ENCODE results near the gene UGT1A7. TPM values are rescaled to one million over a fixed set of nuclear protein-coding genes. Genes with fewer than 3 reads are reported as not detected.

The UGT1A7 gene
- polyA plus RNA-seq, 1 donor (not counting 4 experiments of a cell fraction or from before 2014, with no cell fraction given), result 0.87 TPM

DNA sequence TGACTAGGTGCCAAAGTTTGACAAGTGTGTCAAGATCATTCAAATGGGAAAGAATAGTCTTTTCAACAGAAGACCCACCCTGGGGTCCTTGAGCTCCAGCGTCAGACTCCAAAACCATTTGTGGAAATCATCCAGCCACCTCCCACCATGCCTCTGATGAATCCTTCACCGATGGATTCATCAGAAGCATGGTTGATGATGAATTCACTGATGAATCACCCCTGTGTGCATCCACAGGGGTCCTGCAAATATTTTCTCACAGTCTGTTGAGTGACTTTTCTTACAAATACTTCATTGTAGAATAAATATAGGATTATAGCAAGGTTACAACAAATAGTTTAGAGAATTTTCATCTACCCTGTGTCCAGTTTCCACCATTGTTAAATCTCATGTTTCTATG is 5.7 kb upstream of the UGT1A7 start:
- dilution Hi-C loops (cut with MboI; ENCODE audit: extremely low pct_ligation_motif_present, low sequenced_read_pairs), result no loop called here
- no peaks in the 10 kb centered on the region for H3K27me3 ChIP-seq (ENCODE audit: control insufficient read depth, extremely low read depth, insufficient read depth, low read length)
- DNase-seq (ENCODE audit: low read depth, low spot score) (no peak), FAIRE-seq (no peak)
- H4K20me1 ChIP-seq (ENCODE audit: control insufficient read depth, extremely low read depth, insufficient read depth, low read length), result no peaks in the 10 kb centered on the region
- H3K9me1 ChIP-seq (ENCODE audit: control insufficient read depth, extremely low read depth, insufficient read depth, low read length), result no peaks in the 10 kb centered on the region
- H3K9me3 ChIP-seq (ENCODE audit: control insufficient read depth, low read depth, low read length), result no peaks in the 10 kb centered on the region
- no peaks in the 10 kb centered on the region for H3K4me1 ChIP-seq (ENCODE audit: control insufficient read depth, extremely low read depth, insufficient read depth, low read length)
- TF ChIP-seq, protein P1, sequence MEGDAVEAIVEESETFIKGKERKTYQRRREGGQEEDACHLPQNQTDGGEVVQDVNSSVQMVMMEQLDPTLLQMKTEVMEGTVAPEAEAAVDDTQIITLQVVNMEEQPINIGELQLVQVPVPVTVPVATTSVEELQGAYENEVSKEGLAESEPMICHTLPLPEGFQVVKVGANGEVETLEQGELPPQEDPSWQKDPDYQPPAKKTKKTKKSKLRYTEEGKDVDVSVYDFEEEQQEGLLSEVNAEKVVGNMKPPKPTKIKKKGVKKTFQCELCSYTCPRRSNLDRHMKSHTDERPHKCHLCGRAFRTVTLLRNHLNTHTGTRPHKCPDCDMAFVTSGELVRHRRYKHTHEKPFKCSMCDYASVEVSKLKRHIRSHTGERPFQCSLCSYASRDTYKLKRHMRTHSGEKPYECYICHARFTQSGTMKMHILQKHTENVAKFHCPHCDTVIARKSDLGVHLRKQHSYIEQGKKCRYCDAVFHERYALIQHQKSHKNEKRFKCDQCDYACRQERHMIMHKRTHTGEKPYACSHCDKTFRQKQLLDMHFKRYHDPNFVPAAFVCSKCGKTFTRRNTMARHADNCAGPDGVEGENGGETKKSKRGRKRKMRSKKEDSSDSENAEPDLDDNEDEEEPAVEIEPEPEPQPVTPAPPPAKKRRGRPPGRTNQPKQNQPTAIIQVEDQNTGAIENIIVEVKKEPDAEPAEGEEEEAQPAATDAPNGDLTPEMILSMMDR (optimal IDR thresholded peaks at IDR 0.05 in 1 of 3, IDR thresholded peaks at IDR 0.05 in 1 of 3, conservative IDR thresholded peaks at IDR 0.05 in 1 of 3; ENCODE audit: extremely low read depth in 1 of 3, insufficient read depth in 2 of 3, low read length in 3 of 3), result no peak
- no peak for TF ChIP-seq EZH2 (IDR thresholded peaks at IDR 0.05; ENCODE audit: low read length)
- H3K79me2 ChIP-seq (ENCODE audit: control insufficient read depth, insufficient read depth, low read length), result no peaks in the 10 kb centered on the region
- no peak overlapping the region for H3K9ac ChIP-seq (ENCODE audit: control insufficient read depth, extremely low read depth, insufficient read depth, low read length)
- H3K4me3 ChIP-seq (ENCODE audit: control insufficient read depth in 2 of 3, extremely low read depth in 1 of 3, insufficient read depth in 2 of 3, low read depth in 1 of 3, low read length in 3 of 3), result no peak overlapping the region
- H2AFZ ChIP-seq (ENCODE audit: control insufficient read depth, low read length), result no peak overlapping the region
- H3K36me3 ChIP-seq (ENCODE audit: control insufficient read depth in 2 of 2, extremely low read depth in 1 of 2, insufficient read depth in 2 of 2, low read length in 2 of 2), result no peaks in the 10 kb centered on the region
- no peak overlapping the region for H3K27ac ChIP-seq (ENCODE audit: control insufficient read depth, insufficient read depth, low read length)
- H3K4me2 ChIP-seq (ENCODE audit: control insufficient read depth, extremely low read depth, insufficient read depth, low read depth, low read length), result no peak overlapping the region

DNA sequence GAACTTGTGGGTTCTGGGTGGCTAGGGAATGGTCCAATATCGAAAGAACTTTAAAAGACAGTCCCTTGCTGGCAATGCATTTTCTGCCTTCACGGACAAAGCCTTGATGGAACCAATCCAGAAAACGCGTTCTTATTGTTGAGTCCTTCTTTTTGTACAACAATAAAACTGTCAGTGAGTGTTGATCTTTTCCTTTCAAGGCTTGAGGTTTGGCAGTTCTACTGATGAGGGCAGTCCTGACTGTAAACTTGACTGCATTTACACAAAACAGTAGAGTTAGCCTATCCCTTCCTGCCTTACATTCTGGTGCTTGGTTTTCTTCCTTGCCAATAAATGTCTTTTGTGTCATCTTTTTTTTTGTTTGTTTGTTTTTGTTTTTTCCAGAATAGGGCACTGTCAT is 2.5 kb upstream of the UGT1A7 start:
- no peak for FAIRE-seq
- H3K27ac ChIP-seq (ENCODE audit: control insufficient read depth, insufficient read depth, low read length), result no peak overlapping the region

More for the DNA sequence above, 2.5 kb upstream of the UGT1A7 start:
- H3K9me1 ChIP-seq (ENCODE audit: control insufficient read depth, extremely low read depth, insufficient read depth, low read length), result no peaks in the 10 kb centered on the region
- H3K4me2 ChIP-seq (ENCODE audit: control insufficient read depth, extremely low read depth, insufficient read depth, low read depth, low read length), result no peak overlapping the region
- H2AFZ ChIP-seq (ENCODE audit: control insufficient read depth, low read length), result no peak overlapping the region
- no peaks in the 10 kb centered on the region for H3K4me1 ChIP-seq (ENCODE audit: control insufficient read depth, extremely low read depth, insufficient read depth, low read length)
- TF ChIP-seq, protein P1 (optimal IDR thresholded peaks at IDR 0.05 in 1 of 3, IDR thresholded peaks at IDR 0.05 in 1 of 3, conservative IDR thresholded peaks at IDR 0.05 in 1 of 3; ENCODE audit: extremely low read depth in 1 of 3, insufficient read depth in 2 of 3, low read length in 3 of 3), result no peak
- no peak for TF ChIP-seq EZH2 (IDR thresholded peaks at IDR 0.05; ENCODE audit: low read length)
- no peaks in the 10 kb centered on the region for H3K79me2 ChIP-seq (ENCODE audit: control insufficient read depth, insufficient read depth, low read length)
- no peak for DNase-seq (ENCODE audit: low read depth, low spot score)
- dilution Hi-C loops (cut with MboI; ENCODE audit: extremely low pct_ligation_motif_present, low sequenced_read_pairs), result no loop called here
- H3K9me3 ChIP-seq (ENCODE audit: control insufficient read depth, low read depth, low read length), result no peaks in the 10 kb centered on the region
- no peaks in the 10 kb centered on the region for H3K27me3 ChIP-seq (ENCODE audit: control insufficient read depth, extremely low read depth, insufficient read depth, low read length)
- H3K4me3 ChIP-seq (ENCODE audit: control insufficient read depth in 2 of 3, extremely low read depth in 1 of 3, insufficient read depth in 2 of 3, low read depth in 1 of 3, low read length in 3 of 3), result no peak overlapping the region
- H3K9ac ChIP-seq (ENCODE audit: control insufficient read depth, extremely low read depth, insufficient read depth, low read length), result no peak overlapping the region
- no peaks in the 10 kb centered on the region for H3K36me3 ChIP-seq (ENCODE audit: control insufficient read depth in 2 of 2, extremely low read depth in 1 of 2, insufficient read depth in 2 of 2, low read length in 2 of 2)
- H4K20me1 ChIP-seq (ENCODE audit: control insufficient read depth, extremely low read depth, insufficient read depth, low read length), result no peaks in the 10 kb centered on the region
